NCI-H524 treated with DMSO at 0.1 percent for 48 hours (cell line): ENCODE measurements around the gene SMYD2.

Source experiments
- DNase-seq: peaks from one replicate; lab custom pipeline; 2025; lab: John Stamatoyannopoulos, UW

SMYD2 gene

GRCh38 chr1:214281021-214281719, at the start of gene SMYD2:
TSS of gene SMYD2 (plus strand) at chr1:214281159. CDS start at chr1:214281255, 96 bp downstream.
- peak; percentile 3 for DNase-seq

- no peak for DNase-seq
These were observed 46.9 kb upstream of the SMYD2 start for GRCh38 chr1:214233856-214234634.

- DNase-seq = peak; percentile 49
These were observed 46.3 kb upstream of the SMYD2 start for GRCh38 chr1:214234635-214235025.

GRCh38 chr1:214236477-214236876, 44.5 kb upstream of the SMYD2 start:
- DNase-seq = no peak

- DNase-seq = no peak
These were observed 39.9 kb upstream of the SMYD2 start for GRCh38 chr1:214241060-214241459.

- no peak for DNase-seq
These were observed 36.7 kb upstream of the SMYD2 start for GRCh38 chr1:214244252-214244651.

GRCh38 chr1:214244841-214245240, 36.1 kb upstream of the SMYD2 start:
- DNase-seq = no peak

GRCh38 chr1:214247501-214248041, 33.4 kb upstream of the SMYD2 start:
- DNase-seq = no peak

- DNase-seq = no peak
These were observed 32.5 kb upstream of the SMYD2 start for GRCh38 chr1:214248311-214249085.

GRCh38 chr1:214249651-214250050, 31.3 kb upstream of the SMYD2 start:
- DNase-seq = no peak

GRCh38 chr1:214251354-214251753, 29.6 kb upstream of the SMYD2 start:
- no peak for DNase-seq

- no peak for DNase-seq
These were observed 25.4 kb upstream of the SMYD2 start for GRCh38 chr1:214255509-214255908.

GRCh38 chr1:214259353-214259977, 21.5 kb upstream of the SMYD2 start:
- DNase-seq = no peak

- no peak for DNase-seq
These were observed 20.3 kb upstream of the SMYD2 start for GRCh38 chr1:214260561-214261205.

GRCh38 chr1:214261206-214262123, 19.5 kb upstream of the SMYD2 start:
- DNase-seq = peak; percentile 34

- no peak for DNase-seq
These were observed 16.8 kb upstream of the SMYD2 start for GRCh38 chr1:214264196-214264595.

GRCh38 chr1:214264976-214265375, 16.0 kb upstream of the SMYD2 start:
- DNase-seq = no peak

GRCh38 chr1:214270097-214270650, 10.8 kb upstream of the SMYD2 start:
- no peak for DNase-seq

- no peak for DNase-seq
These were observed 9.6 kb upstream of the SMYD2 start for GRCh38 chr1:214271174-214271858.
